ENCODE results near the gene FAM180A. TPM values are rescaled to one million over a fixed set of nuclear protein-coding genes. Genes with fewer than 3 reads are reported as not detected.

Gene FAM180A
- polyA plus RNA-seq, 4 donors = 1.3 TPM; not detected in 3

DNA sequence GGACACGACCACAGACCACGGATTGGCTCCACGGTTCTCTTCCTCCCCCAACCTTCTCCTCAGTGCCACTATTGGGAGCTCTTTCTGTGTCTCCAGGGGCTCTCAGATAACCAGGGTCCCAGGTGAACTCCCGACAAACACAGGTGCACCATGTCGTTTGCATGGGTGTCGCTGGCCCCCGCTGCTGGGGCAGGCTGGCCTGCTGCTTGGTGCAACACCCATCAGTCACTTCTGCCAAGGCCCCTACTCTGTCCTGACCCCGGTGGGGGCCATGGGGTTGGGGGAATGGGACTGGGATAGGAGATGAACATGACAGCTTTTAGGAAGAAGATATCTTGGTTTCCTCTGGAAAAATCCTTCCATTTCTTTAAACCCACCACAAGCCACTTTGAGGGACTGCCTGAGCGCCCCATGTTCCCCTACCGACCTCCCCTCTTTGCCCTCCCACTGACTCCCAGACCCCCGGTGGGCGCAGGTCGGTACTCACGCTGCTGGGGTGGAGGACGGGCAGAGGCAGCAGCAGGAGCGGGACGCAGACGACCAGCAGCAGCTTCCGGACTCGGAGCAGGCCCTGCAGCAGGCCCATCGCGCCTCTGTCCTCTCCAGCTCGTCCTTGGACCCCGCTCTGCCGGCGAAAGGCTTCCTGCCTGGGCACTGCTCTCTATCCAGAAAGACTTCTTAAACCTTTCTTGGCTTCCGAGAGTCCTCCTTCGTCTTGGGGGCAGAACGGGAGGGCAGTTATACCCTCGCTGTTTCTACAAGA is 21.5 kb downstream of the FAM180A start:
- Histone ChIP-seq H3K27me3 (ENCODE audit: control insufficient read depth in 3 of 3, insufficient read depth in 3 of 3, low read length in 3 of 3) (peaks cover 0 to 4% (median 0%) of the 10 kb centered on the region in 3 donors), H3K36me3 (ENCODE audit: control insufficient read depth in 3 of 3, insufficient read depth in 2 of 3, low read depth in 1 of 3, low read length in 3 of 3) (no peaks in the 10 kb centered on the region), H3K27ac (ENCODE audit: low read depth in 1 of 3, low read length in 2 of 3) (no peak overlapping the region), H3K4me1 (ENCODE audit: control insufficient read depth in 3 of 3, insufficient read depth in 2 of 3, low read depth in 1 of 3, low read length in 2 of 3) (no peaks in the 10 kb centered on the region), H3K9me3 (ENCODE audit: control insufficient read depth in 2 of 2, insufficient read depth in 1 of 2, low read depth in 1 of 2, low read length in 1 of 2) (no peaks in the 10 kb centered on the region), H3K4me3 (ENCODE audit: low read depth in 1 of 3, low read length in 3 of 3) (no peak overlapping the region)
- FAIRE-seq = no peak
- WGBS, 3 donors = 84 to 91% (median 87%) methylated on average over 30 of the region's 30 CpGs
- DNase-seq = no peak

DNA sequence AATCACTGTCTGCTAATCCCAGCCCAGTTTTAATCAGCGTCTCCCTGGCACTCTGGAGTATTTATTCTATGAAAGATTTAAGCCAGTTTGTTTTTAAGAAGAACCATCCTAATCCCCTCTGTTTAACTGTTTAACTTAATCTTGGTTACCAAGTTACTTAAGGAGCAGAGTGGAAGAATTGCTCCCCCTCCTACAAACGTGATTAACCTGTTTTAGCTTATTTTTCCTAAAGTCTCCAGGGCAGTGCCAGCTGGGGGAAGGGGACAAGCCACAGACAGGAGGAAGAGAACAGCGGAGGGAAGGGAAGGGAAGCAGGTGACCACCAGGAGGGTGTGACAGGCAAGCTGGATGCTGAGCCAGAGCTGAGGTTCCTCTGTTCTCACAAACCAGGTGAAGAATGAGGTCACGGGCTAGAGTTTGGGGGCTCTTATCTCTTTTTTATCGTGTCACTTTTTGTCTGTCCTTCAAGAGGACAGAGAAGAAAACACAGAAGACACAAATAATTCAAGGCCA is 22.3 kb downstream of the FAM180A start:
- no peak overlapping the region for H3K27ac ChIP-seq (ENCODE audit: low read depth in 1 of 3, low read length in 2 of 3)
- DNase-seq = no peak
- H3K9me3 ChIP-seq (ENCODE audit: control insufficient read depth in 2 of 2, insufficient read depth in 1 of 2, low read depth in 1 of 2, low read length in 1 of 2) = no peaks in the 10 kb centered on the region
- no peak for FAIRE-seq
- WGBS, 3 donors = 25 to 40% (median 25%) methylated on average over 5 of the region's 5 CpGs
- H3K27me3 ChIP-seq (ENCODE audit: control insufficient read depth in 3 of 3, insufficient read depth in 3 of 3, low read length in 3 of 3) = peaks cover 0 to 4% (median 0%) of the 10 kb centered on the region in 3 donors
- H3K4me1 ChIP-seq (ENCODE audit: control insufficient read depth in 3 of 3, insufficient read depth in 2 of 3, low read depth in 1 of 3, low read length in 2 of 3) = no peaks in the 10 kb centered on the region
- no peak overlapping the region for H3K4me3 ChIP-seq (ENCODE audit: low read depth in 1 of 3, low read length in 3 of 3)
- H3K36me3 ChIP-seq (ENCODE audit: control insufficient read depth in 3 of 3, insufficient read depth in 2 of 3, low read depth in 1 of 3, low read length in 3 of 3) = no peaks in the 10 kb centered on the region

DNA sequence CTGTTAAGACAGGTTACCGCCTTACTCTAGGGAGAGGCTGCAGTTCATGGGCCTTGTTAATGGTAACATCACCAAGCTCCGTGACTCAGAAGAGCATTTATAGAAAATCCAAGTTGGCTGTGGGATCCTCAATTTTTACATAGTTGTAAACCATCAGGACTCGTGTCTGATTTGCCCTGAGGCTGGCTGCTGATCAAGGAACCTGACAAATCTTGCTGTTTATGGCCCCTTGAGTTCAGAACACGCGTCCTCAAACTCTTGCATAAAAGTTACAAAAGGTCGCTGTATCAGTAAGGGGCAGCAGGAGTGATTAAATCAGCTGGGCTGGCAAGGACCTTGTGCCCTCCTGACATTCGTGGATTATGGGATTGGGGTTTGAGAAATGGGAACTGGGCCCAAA is 25.2 kb downstream of the FAM180A start:
- 68 to 82% (median 69%) methylated on average over 7 of the region's 7 CpGs for WGBS, 3 donors
- no peaks in the 10 kb centered on the region for H3K9me3 ChIP-seq (ENCODE audit: control insufficient read depth in 2 of 2, insufficient read depth in 1 of 2, low read depth in 1 of 2, low read length in 1 of 2)
- H3K36me3 ChIP-seq (ENCODE audit: control insufficient read depth in 3 of 3, insufficient read depth in 2 of 3, low read depth in 1 of 3, low read length in 3 of 3) = no peaks in the 10 kb centered on the region
- no peak overlapping the region for H3K4me3 ChIP-seq (ENCODE audit: low read depth in 1 of 3, low read length in 3 of 3)
- no peaks in the 10 kb centered on the region for H3K4me1 ChIP-seq (ENCODE audit: control insufficient read depth in 3 of 3, insufficient read depth in 2 of 3, low read depth in 1 of 3, low read length in 2 of 3)
- peaks cover 0 to 6% (median 0%) of the 10 kb centered on the region in 3 donors for H3K27me3 ChIP-seq (ENCODE audit: control insufficient read depth in 3 of 3, insufficient read depth in 3 of 3, low read length in 3 of 3)
- no peak for FAIRE-seq
- DNase-seq = no peak
- H3K27ac ChIP-seq (ENCODE audit: low read depth in 1 of 3, low read length in 2 of 3) = no peak overlapping the region

DNA sequence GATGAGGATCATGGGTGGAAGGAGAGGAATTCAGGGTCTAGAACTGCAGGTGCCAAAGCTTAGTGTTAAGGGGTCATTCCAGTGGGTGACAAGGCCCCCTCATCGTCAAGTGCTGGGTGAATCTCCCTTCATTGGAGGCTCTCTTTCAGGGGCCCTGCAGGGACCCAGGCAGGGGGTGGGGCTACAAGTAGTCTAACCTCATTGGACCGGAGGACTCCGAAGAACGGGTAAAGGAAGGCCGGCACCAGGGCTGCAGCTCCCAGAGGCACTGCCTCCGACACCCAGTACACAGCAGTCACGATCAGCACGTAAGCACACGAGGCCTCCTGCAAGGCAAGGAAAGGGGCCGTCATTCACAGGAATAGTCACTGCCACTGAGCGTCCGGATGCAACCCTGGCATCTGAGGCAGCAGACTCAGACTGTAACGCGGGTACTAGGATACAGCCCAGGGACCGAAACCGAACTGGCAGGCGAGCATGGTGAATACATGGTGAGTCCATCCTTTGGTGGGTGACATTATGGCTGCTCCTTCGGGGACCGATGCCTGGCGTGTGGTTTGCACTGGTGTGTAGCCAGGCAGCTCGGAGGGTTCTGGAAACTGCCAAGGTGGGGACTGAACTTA is 27.3 kb downstream of the FAM180A start:
- H3K27ac ChIP-seq (ENCODE audit: low read depth in 1 of 3, low read length in 2 of 3) = no peak overlapping the region
- WGBS, 3 donors = 91 to 95% (median 91%) methylated on average over 21 of the region's 21 CpGs
- no peaks in the 10 kb centered on the region for H3K4me1 ChIP-seq (ENCODE audit: control insufficient read depth in 3 of 3, insufficient read depth in 2 of 3, low read depth in 1 of 3, low read length in 2 of 3)
- DNase-seq = no peak
- H3K36me3 ChIP-seq (ENCODE audit: control insufficient read depth in 3 of 3, insufficient read depth in 2 of 3, low read depth in 1 of 3, low read length in 3 of 3) = no peaks in the 10 kb centered on the region
- H3K27me3 ChIP-seq (ENCODE audit: control insufficient read depth in 3 of 3, insufficient read depth in 3 of 3, low read length in 3 of 3) = peaks cover 0 to 6% (median 0%) of the 10 kb centered on the region in 3 donors
- no peak overlapping the region for H3K4me3 ChIP-seq (ENCODE audit: low read depth in 1 of 3, low read length in 3 of 3)
- FAIRE-seq = no peak
- H3K9me3 ChIP-seq (ENCODE audit: control insufficient read depth in 2 of 2, insufficient read depth in 1 of 2, low read depth in 1 of 2, low read length in 1 of 2) = no peaks in the 10 kb centered on the region

DNA sequence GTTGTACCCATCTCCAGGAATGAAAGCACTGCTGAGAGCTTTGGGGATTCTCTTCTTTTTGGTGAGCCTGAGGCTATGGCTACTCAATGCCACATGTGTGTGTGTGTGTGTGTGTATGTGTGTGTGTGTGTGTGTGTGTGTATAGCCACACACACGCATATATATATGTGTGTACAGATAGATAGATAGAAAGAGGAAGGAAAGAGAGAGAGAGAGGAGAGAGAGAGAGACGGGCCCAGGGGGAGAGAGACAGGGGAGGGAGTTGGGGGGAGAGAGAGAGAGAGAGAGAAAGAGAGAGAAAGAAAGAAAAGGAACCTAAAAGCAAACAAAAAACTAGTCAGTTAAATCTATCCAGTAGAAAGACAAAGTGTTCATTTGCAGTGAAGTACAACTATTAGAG is 28.9 kb downstream of the FAM180A start:
- Histone ChIP-seq H3K4me3 (ENCODE audit: low read depth in 1 of 3, low read length in 3 of 3) (no peak overlapping the region), H3K4me1 (ENCODE audit: control insufficient read depth in 3 of 3, insufficient read depth in 2 of 3, low read depth in 1 of 3, low read length in 2 of 3) (no peaks in the 10 kb centered on the region), H3K36me3 (ENCODE audit: control insufficient read depth in 3 of 3, insufficient read depth in 2 of 3, low read depth in 1 of 3, low read length in 3 of 3) (no peaks in the 10 kb centered on the region), H3K27ac (ENCODE audit: low read depth in 1 of 3, low read length in 2 of 3) (no peak overlapping the region), H3K27me3 (ENCODE audit: control insufficient read depth in 3 of 3, insufficient read depth in 3 of 3, low read length in 3 of 3) (peaks cover 0 to 6% (median 0%) of the 10 kb centered on the region in 3 donors), H3K9me3 (ENCODE audit: control insufficient read depth in 2 of 2, insufficient read depth in 1 of 2, low read depth in 1 of 2, low read length in 1 of 2) (no peaks in the 10 kb centered on the region)
- DNase-seq (no peak), FAIRE-seq (no peak)
- WGBS, 3 donors = 21 to 37% (median 29%) methylated on average over 2 of the region's 2 CpGs

DNA sequence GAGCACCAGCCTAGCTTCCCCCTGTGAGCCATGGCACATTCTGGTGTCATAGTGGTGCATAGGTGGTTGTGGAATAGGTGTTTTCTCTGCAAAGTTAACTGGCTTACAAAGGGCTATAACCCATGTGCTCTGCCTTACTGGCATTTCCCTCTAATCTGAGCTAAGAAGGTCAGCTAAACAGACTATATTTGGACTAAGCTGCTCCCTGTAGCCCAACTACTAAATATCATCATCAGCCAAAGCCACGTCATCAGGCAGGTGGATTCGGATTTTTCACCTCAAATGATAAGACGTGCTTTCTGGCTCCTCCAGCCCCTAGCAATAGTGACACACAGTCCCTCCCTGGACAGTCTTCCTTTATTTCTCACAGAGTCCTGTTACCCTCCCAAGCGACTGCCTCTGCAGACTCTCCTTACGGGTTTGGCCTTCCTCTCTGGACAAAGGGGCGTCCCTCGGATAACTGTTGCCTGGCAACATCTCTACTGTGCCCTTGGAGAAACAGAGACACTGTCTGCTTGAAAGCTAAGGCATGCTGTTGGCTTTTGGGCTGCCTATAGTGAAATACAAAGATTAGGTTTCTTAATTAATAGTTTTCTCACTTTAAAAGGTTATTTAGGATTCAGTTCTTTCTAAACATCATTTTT is 29.7 kb downstream of the FAM180A start:
- no peak for DNase-seq
- Histone ChIP-seq H3K4me1 (ENCODE audit: control insufficient read depth in 3 of 3, insufficient read depth in 2 of 3, low read depth in 1 of 3, low read length in 2 of 3) (no peaks in the 10 kb centered on the region), H3K36me3 (ENCODE audit: control insufficient read depth in 3 of 3, insufficient read depth in 2 of 3, low read depth in 1 of 3, low read length in 3 of 3) (no peaks in the 10 kb centered on the region), H3K9me3 (ENCODE audit: control insufficient read depth in 2 of 2, insufficient read depth in 1 of 2, low read depth in 1 of 2, low read length in 1 of 2) (no peaks in the 10 kb centered on the region), H3K27me3 (ENCODE audit: control insufficient read depth in 3 of 3, insufficient read depth in 3 of 3, low read length in 3 of 3) (peaks cover 0 to 8% (median 0%) of the 10 kb centered on the region in 3 donors), H3K4me3 (ENCODE audit: low read depth in 1 of 3, low read length in 3 of 3) (no peak overlapping the region), H3K27ac (ENCODE audit: low read depth in 1 of 3, low read length in 2 of 3) (no peak overlapping the region)
- WGBS, 3 donors = 35 to 56% (median 53%) methylated on average over 7 of the region's 7 CpGs
- FAIRE-seq = no peak

DNA sequence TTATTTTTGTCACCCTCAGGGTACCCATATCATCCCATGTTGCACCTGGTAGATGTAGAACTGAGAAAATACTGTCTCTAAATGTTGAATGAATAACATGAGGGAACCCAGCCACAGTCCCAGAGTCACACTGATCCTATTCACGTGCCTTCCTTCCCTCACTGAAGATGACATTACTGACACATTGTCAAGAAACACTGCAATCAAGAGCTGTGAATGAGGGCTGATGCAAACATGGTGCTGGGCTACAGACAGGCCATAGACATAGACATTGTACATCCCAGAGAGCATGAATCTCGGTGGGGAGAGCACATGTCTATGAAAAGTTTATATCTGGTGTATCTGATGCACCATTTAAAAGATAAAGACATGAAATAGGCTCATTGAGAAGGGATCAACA is 30.4 kb downstream of the FAM180A start:
- no peaks in the 10 kb centered on the region for H3K36me3 ChIP-seq (ENCODE audit: control insufficient read depth in 3 of 3, insufficient read depth in 2 of 3, low read depth in 1 of 3, low read length in 3 of 3)
- H3K4me3 ChIP-seq (ENCODE audit: low read depth in 1 of 3, low read length in 3 of 3) = no peak overlapping the region
- no peak overlapping the region for H3K27ac ChIP-seq (ENCODE audit: low read depth in 1 of 3, low read length in 2 of 3)
- no peaks in the 10 kb centered on the region for H3K9me3 ChIP-seq (ENCODE audit: control insufficient read depth in 2 of 2, insufficient read depth in 1 of 2, low read depth in 1 of 2, low read length in 1 of 2)
- no peak for FAIRE-seq
- H3K27me3 ChIP-seq (ENCODE audit: control insufficient read depth in 3 of 3, insufficient read depth in 3 of 3, low read length in 3 of 3) = peaks cover 0 to 12% (median 0%) of the 10 kb centered on the region in 3 donors
- H3K4me1 ChIP-seq (ENCODE audit: control insufficient read depth in 3 of 3, insufficient read depth in 2 of 3, low read depth in 1 of 3, low read length in 2 of 3) = no peaks in the 10 kb centered on the region
- no peak for DNase-seq
- WGBS, 3 donors = 63 to 81% (median 71%) methylated on average over 2 of the region's 2 CpGs

DNA sequence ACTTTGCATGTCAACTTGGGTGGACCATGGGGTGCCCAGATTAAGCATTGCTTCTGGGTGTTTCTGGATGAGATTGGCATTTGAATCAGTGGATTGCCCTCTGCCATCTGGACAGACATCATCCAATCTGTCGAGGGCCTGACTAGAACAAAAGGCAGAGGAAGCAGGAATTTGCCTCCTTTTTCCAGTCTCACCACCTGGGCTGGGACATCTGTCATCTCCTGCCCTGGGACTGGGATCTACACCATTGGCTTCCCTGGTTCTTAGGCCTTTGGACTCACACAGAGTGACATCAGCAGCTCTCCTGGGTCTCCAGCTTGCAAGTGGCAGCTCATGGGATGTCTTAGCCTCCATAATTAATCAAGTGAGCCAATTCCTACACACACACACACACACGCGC is 30.9 kb downstream of the FAM180A start:
- H3K27me3 ChIP-seq (ENCODE audit: control insufficient read depth in 3 of 3, insufficient read depth in 3 of 3, low read length in 3 of 3) = peaks cover 0 to 12% (median 0%) of the 10 kb centered on the region in 3 donors
- H3K4me3 ChIP-seq (ENCODE audit: low read depth in 1 of 3, low read length in 3 of 3) = no peak overlapping the region
- WGBS, 3 donors = 75 to 89% (median 84%) methylated on average over 3 of the region's 3 CpGs
- DNase-seq (no peak), FAIRE-seq (no peak)
- no peaks in the 10 kb centered on the region for H3K4me1 ChIP-seq (ENCODE audit: control insufficient read depth in 3 of 3, insufficient read depth in 2 of 3, low read depth in 1 of 3, low read length in 2 of 3)
- no peaks in the 10 kb centered on the region for H3K36me3 ChIP-seq (ENCODE audit: control insufficient read depth in 3 of 3, insufficient read depth in 2 of 3, low read depth in 1 of 3, low read length in 3 of 3)
- H3K9me3 ChIP-seq (ENCODE audit: control insufficient read depth in 2 of 2, insufficient read depth in 1 of 2, low read depth in 1 of 2, low read length in 1 of 2) = no peaks in the 10 kb centered on the region
- no peak overlapping the region for H3K27ac ChIP-seq (ENCODE audit: low read depth in 1 of 3, low read length in 2 of 3)

All from small intestine (tissue), 7 donors.